Embryonic facial prominence (tissue), 1 donor: Measurements from ENCODE around the gene BAIAP3.

Source experiments
- DNase-seq: peaks from one replicate; pipeline ENCODE4 v3.0.0-alpha.2; 2016; ENCODE audit errors: extremely low spot score

BAIAP3 gene

GRCh38 chr16:1346422-1347285 is 13.2 kb downstream of the BAIAP3 start:
- DNase-seq, result no peak

- DNase-seq, result no peak
Measured at GRCh38 chr16:1347286-1347855, 13.9 kb downstream of the BAIAP3 start.

- no peak for DNase-seq
Measured at GRCh38 chr16:1347962-1348361, 14.5 kb downstream of the BAIAP3 start.

GRCh38 chr16:1348441-1348840 is 15.0 kb downstream of the BAIAP3 start:
- DNase-seq, result no peak

GRCh38 chr16:1348926-1349325 is 15.5 kb downstream of the BAIAP3 start:
- no peak for DNase-seq

- no peak for DNase-seq
Measured at GRCh38 chr16:1349351-1349750, 15.9 kb downstream of the BAIAP3 start.

GRCh38 chr16:1349951-1350350 is 16.5 kb downstream of the BAIAP3 start:
- DNase-seq, result no peak

GRCh38 chr16:1350691-1351090 is 17.2 kb downstream of the BAIAP3 start:
- no peak for DNase-seq

- DNase-seq, result no peak
Measured at GRCh38 chr16:1351215-1351581, 17.8 kb downstream of the BAIAP3 start.

- DNase-seq, result peak; percentile 56
Measured at GRCh38 chr16:1351582-1352362, 18.3 kb downstream of the BAIAP3 start, which contains the start of the genes GNPTG and TSR3. Gene GNPTG, plus strand, starts transcription at chr16:1351931. Its CDS starts 35 bp downstream, at chr16:1351966. Gene TSR3, minus strand, starts transcription at chr16:1351878. Its CDS starts 74 bp downstream, at chr16:1351804.

GRCh38 chr16:1354815-1355540 is 21.5 kb downstream of the BAIAP3 start:
- DNase-seq, result no peak

- DNase-seq, result no peak
Measured at GRCh38 chr16:1355591-1355990, 22.1 kb downstream of the BAIAP3 start.

GRCh38 chr16:1356061-1356900 is 22.8 kb downstream of the BAIAP3 start:
- no peak for DNase-seq

- no peak for DNase-seq
Measured at GRCh38 chr16:1357906-1358566, 24.6 kb downstream of the BAIAP3 start.

GRCh38 chr16:1361685-1362360 is 28.4 kb downstream of the BAIAP3 start:
- no peak for DNase-seq

- no peak for DNase-seq
Measured at GRCh38 chr16:1362807-1363206, 29.4 kb downstream of the BAIAP3 start.

GRCh38 chr16:1363501-1364041 is 30.1 kb downstream of the BAIAP3 start:
- no peak for DNase-seq

- no peak for DNase-seq
Measured at GRCh38 chr16:1364510-1364909, 31.1 kb downstream of the BAIAP3 start.

GRCh38 chr16:1366060-1366711 is 32.7 kb downstream of the BAIAP3 start:
- no peak for DNase-seq
